ENCODE results near the gene FOLR2. TPM values are rescaled to one million over a fixed set of nuclear protein-coding genes. Genes with fewer than 3 reads are reported as not detected.
A peak's percentile ranks its signal among the peaks of the same experiment; 100 is the strongest.

The FOLR2 gene
- total and polyA plus RNA-seq, 4 donors: 9.4 to 31.5 (median 16.7) TPM

DNA sequence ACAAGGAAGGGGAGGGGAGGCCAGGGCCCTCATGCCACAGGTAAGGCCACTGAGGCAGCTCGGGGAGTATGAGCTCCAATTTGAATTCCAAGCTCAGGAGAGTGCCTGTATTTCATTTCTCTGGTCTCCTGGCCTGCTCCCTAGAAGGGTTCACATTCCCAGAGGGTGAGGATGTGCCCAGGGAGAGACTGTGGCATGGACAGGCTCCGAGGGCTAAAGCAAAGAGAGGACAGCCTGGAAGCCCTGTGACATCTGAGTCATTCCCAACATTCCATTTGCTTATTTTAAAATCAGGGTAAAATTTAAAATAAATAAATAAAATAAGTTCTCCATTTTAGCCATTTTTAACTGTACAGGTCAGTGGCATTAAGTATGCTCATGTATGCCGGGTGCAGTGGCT lies 43.3 kb upstream of the FOLR2 start (continued):
- TF ChIP-seq ZBTB33 (IDR thresholded peaks at IDR 0.05) (no peak), HNF4A (conservative IDR thresholded peaks at IDR 0.05) (no peak), SP1 (IDR thresholded peaks at IDR 0.05) (no peak), NR2F2 (IDR thresholded peaks at IDR 0.05) (no peak), ATF3 (IDR thresholded peaks at IDR 0.05) (no peak), CTCF (IDR thresholded peaks at IDR 0.05; ENCODE audit: low read depth, low read length, missing input control) (no peak)

DNA sequence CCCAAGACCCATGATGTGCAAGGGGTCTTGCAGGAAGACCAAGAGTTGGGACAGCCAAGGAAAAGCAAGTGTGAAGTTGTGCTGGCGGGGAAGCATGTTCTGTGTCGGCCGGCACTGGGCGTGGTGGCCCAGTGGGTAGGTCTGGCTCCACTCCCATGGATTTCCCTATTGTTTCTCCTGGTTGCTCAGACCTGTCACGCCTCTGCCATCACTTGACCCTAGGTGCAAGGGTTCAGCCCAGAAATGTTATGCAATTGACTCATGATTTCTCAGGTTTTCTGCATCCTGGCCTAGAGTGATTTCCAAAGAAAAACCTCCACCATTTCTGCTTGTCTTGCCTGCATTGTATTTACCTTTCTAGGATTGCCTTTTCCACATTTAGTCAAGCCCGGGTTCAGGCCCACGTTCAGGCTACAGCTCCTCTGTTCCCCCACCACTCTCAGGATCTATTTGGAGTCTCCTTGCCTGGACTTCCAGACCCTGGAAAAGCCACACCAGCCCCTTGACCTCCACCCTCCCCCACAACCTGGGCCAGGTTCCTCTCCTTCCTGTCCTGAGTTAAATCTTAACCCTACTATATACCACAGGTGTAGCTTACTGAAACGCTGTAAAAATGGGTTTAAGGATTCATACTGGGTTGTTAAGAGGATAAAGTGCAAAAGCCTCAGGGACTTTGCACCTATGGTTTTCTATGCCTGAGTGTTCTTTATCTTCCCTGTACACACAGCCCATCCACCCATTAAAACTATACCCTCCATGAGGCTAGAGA lies 42.1 kb upstream of the FOLR2 start:
- no peak for DNase-seq (ENCODE audit: low spot score)
- TF ChIP-seq RXRA (IDR thresholded peaks at IDR 0.05) (no peak), HNF4A (conservative IDR thresholded peaks at IDR 0.05) (peak in 1 of 2 donors; percentile 24)
- WGBS: 75% methylated on average over 8 of the region's 8 CpGs
- H3K9ac ChIP-seq (ENCODE audit: low read depth in 1 of 2, low read length in 2 of 2): no peak overlapping the region
- H3K36me3 ChIP-seq (ENCODE audit: control insufficient read depth in 4 of 4, insufficient read depth in 3 of 4, low read depth in 1 of 4, low read length in 3 of 4): no peaks in the 10 kb centered on the region
- H3K4me1 ChIP-seq (ENCODE audit: control insufficient read depth in 4 of 4, insufficient read depth in 4 of 4, low read length in 3 of 4): no peaks in the 10 kb centered on the region
- no peak overlapping the region for H3K27ac ChIP-seq (ENCODE audit: low read depth in 1 of 2, low read length in 2 of 2)
- no peaks in the 10 kb centered on the region for H3K9me3 ChIP-seq (ENCODE audit: control insufficient read depth in 4 of 4, low read length in 3 of 4)
- no peaks in the 10 kb centered on the region for H3K27me3 ChIP-seq (ENCODE audit: control insufficient read depth in 4 of 4, insufficient read depth in 4 of 4, low read length in 3 of 4)
- H3K4me3 ChIP-seq (ENCODE audit: low read depth in 1 of 3, low read length in 3 of 3): no peak overlapping the region

DNA sequence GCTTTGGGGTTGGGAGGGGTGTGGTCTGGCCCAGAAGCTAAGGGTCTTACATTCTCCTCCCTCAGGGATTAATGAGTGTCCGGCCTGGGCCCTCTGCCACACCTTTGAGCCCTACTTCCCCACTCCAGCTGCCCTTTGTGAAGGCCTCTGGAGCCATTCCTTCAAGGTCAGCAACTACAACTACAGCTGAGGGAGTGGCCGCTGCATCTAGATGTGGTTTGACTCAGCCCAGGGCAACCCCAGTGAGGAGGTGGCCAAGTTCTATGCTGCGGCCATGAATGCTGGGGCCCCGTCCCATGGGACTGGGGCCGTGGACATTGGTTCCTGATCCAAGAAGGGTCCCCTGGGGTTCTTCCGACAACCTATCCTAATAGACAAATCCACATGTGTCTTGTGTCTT lies 38.9 kb upstream of the FOLR2 start:
- Histone ChIP-seq H3K9ac (ENCODE audit: low read depth in 1 of 2, low read length in 2 of 2) (no peak overlapping the region), H3K27ac (ENCODE audit: low read depth in 1 of 2, low read length in 2 of 2) (no peak overlapping the region), H3K4me1 (ENCODE audit: control insufficient read depth in 4 of 4, insufficient read depth in 4 of 4, low read length in 3 of 4) (no peaks in the 10 kb centered on the region), H3K9me3 (ENCODE audit: control insufficient read depth in 4 of 4, low read length in 3 of 4) (no peaks in the 10 kb centered on the region), H3K27me3 (ENCODE audit: control insufficient read depth in 4 of 4, insufficient read depth in 4 of 4, low read length in 3 of 4) (no peaks in the 10 kb centered on the region), H3K4me3 (ENCODE audit: low read depth in 1 of 3, low read length in 3 of 3) (no peak overlapping the region), H3K36me3 (ENCODE audit: control insufficient read depth in 4 of 4, insufficient read depth in 3 of 4, low read depth in 1 of 4, low read length in 3 of 4) (no peaks in the 10 kb centered on the region)
- no peak for DNase-seq (ENCODE audit: low spot score)
- 93% methylated on average over 6 of the region's 6 CpGs for WGBS
- TF ChIP-seq CTCF (IDR thresholded peaks at IDR 0.05; ENCODE audit: low read depth, low read length, missing input control) (no peak), RXRA (IDR thresholded peaks at IDR 0.05) (no peak), NR2F2 (IDR thresholded peaks at IDR 0.05) (no peak), YY1 (IDR thresholded peaks at IDR 0.05) (no peak)
